GM12874 (cell line): ENCODE data around the gene RPRD1A.

Experiments
- CTCF ChIP-seq: IDR thresholded peaks from 2 replicates; pipeline ENCODE4 v1.5.1; 2011; ENCODE audit warnings: low read depth, mild to moderate bottlenecking, control low read depth, low read length, moderate library complexity; ENCODE audit not compliant: insufficient read depth

Gene RPRD1A

GRCh38 chr18:35941299-35941698, 126.1 kb downstream of the RPRD1A start:
- TF ChIP-seq CTCF: no peak
